COLO829 (cell line): ENCODE results near the gene LHX3.

ENCODE experiments used
- DNase-seq: peaks from one replicate; pipeline ENCODE4 v3.0.0; 2012; ENCODE audit warnings: low spot score

The LHX3 gene

DNA sequence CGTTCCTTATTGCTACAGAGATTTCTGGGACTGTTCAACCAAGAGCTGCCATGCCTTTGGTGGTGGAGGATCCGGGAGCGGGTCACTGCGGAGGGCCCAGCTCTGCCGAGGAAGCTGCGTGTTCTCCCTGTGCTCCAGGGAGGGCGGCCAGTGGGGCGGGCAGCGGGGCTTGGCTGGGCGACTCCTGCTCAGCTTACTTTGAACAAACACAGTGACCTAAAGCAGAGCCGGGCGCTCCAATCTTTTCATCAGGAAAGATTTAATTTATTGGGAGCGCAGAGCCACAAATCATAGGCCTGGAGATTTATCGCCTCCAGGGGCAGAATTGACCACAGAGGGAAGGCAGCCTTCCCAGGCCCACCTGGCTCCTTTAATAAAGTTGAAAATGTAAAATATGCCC lies 27.7 kb downstream of the LHX3 start:
- no peak for DNase-seq

GRCh38 chr9:136175616-136176197 lies 29.2 kb downstream of the LHX3 start:
- DNase-seq = no peak

- DNase-seq = no peak
Measured at GRCh38 chr9:136174779-136175615, 29.9 kb downstream of the LHX3 start.

DNA sequence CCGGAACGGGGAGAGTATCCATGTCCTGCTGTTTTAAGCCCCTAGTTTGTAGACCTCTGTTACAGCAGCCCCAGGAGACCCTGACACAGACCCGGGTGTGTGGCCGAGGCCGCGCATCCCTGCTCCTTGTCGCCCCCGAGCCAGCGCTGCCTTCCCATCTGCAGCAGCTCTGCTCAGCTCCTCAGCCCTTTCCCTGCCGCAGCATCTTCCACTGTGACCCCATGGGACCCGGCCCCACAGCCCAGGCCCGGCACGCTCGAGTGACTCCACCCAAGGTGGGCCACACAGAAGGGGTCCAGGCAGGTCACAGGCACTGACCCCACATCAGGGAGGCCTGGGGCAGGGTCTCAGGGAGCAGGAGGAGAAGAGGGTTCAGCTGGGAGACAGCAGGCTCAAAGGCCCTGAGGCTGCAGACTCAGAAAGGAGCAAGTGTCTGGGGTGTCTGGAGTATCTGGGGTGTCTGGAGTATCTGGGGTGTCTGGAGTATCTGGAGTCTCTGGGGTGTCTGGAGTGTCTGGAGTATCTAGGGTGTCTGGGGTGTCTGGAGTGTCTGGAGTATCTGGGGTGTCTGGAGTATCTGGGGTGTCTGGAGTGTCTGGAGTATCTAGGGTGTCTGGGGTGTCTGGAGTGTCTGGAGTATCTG lies 31.2 kb downstream of the LHX3 start:
- DNase-seq = no peak

DNA sequence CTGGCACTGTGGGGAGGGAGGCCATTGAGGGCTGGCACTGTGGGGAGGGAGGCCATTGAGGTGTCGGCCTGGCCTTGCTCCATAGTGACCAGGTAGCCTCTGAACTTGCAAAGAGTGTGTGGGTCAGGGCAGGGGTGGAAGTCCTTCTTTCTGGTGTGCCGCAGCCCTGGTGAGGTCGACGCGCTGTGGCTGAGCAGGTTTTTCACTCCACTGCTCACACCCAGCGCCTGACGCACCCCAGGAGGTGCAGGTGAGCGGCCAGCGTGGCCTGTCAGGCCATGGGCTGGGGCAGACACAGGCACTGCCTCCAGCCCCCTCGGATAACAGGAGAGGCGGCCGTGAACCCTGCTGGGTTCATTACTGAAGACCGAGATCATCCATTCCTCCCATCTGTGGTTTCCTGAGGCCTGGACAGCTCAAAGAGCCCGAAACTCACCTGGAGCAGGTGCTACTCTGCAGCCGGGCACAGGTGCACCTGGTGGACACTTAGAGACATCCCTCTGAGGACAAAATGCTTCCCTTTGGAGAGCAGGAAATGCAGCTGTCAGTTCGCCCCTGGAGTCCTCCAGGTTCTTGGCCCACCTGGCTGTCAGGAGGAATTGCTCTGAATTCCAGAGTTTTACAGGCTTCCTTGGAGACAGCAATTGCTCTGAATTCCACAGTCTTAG lies 32.4 kb downstream of the LHX3 start:
- DNase-seq = no peak

DNA sequence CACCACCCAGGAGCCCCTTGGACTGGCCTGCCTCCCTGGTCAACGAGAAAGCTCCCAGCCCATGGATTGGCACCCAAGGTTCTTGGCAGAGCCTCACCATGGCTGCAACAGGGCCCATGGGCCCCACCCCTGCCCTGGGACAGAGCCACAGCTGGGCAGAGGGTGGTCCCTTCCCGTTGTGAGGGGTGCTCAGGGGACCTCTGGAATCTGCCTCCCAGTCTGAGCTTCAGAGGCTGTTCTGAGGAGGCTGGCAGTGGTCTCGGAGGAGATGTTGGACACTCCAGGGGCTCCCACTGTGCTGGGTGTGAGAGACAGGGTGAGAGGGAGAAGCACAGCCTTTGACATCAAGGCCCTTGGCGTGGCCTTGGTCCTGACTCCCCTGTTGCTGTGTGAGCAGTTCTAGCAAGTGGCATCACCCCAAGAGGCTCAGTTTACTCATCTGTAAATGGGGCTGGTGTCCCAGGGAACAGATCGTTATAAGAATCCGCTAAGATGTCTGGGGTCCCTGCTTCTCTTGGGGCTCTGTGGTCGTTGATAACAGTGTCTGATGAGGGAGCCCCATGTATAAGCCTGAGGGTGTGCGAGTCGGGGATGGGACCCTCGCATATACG lies 33.0 kb downstream of the LHX3 start:
- DNase-seq = no peak

DNA sequence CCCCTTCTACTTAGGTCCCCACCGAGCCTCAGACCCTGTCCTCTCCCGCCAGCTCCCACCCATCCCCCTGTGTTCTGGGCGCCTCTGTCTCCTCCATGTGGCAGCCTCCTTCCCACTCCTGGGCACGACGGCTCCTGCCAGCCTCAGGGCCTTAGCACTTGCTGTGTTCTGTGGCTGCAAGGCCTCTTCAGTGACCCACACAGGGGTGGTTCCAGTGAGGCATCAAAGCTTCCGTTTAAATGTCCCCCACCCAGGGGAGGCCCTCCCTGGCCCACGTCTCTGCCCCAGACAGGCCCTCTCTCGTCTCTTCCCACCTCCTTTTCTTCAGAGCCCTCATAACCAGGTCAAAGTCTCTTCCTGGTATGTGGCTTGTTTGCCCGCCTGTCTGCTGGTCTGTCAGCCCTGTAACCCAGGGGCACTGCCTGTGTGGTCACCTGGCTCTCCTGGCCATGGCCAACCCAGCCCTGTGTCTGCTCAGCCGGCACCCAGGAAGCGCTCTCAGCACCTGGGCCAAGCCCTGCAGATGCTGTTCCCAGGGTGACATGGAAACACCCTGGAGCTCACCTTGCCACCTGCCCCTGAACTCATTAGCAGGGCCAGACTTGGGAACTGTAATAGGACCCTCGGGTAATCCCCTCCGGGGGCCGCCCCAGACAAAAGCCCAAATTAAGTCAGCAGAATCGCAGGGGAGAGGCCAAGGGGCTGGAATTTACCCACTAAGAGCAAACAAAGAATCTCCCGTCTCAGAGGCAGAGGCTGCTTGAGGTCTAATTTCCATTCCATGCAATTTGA lies 33.7 kb downstream of the LHX3 start:
- DNase-seq = no peak

GRCh38 chr9:136170006-136170901 lies 34.7 kb downstream of the LHX3 start:
- no peak for DNase-seq

DNA sequence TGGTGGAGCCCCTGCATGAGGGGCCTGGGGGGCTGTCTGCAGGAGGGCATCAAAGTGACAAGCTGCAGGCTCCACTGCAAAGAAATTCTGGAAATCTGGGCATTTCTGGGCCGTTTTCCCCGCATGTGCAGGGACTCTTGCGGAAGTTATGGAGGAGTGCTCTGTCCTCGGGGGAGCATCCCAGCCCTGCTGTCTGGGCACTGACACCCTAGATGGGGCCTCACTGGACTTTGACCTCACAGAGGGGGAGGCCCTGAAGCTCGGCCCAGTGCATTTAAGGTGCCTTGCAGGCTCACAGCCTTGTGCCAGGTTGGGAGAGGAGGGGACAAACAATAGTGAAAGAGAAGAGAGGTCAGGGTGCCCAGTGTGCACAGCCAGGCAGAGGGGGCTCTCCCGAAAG lies 35.4 kb downstream of the LHX3 start:
- DNase-seq = no peak

DNA sequence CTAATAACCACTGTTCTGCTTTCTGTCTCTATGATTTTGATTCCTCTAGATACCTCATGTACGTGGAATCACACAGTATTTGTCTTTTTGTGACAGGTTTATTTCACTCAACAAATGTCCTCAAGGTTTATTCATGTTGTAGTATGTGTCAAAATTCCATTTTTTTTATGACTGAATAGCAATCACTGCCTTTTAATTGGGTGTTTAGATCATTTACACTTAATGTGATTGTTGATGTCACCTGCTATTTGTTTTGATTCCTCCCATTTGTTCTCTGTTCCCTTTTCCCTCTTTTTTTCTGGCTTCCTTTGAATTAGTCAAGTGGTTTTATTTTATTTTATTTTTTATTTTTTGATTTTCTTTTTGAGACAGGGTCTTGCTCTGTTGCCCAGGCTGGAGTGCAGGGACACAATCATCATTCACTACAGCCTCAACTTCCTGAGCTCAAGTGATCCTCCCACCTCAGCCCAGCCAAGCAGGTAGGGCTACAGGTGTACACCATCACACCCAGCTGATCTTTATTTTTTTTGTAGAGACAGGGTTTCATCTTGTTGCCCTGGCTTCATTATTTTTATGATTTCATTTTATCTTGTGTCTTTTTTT lies 41.6 kb downstream of the LHX3 start:
- DNase-seq = no peak

DNA sequence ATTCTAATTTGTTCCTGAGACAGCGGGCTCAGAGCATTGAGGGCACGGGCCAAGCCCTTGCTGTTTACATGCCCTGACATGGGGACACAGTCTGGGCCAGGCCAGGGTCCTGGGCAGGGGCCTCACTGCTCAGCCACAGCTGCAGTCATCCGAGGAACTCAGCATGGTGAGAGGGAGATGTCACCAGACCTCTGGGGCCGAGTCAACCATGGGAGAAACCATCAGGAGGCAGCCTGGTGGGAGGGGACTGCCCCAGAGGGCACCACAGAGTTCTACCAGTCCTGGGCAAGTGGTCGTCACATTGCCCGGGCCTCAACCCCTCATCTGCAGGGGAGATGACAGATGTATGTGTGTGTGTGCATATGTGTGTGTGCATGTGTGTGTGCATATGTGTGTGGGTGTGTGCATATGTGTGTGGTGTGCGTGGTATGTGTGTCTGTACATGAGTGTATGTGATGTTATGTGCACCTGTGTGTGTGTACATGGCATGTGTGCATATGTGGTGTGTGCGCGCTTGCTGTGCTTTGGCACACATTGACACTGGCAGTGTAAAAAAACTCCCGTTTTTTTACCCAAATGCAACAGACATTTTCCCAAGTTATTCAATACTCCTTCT lies 43.8 kb downstream of the LHX3 start:
- DNase-seq = no peak

- DNase-seq = no peak
Measured at GRCh38 chr9:136160381-136160841, 44.5 kb downstream of the LHX3 start.

DNA sequence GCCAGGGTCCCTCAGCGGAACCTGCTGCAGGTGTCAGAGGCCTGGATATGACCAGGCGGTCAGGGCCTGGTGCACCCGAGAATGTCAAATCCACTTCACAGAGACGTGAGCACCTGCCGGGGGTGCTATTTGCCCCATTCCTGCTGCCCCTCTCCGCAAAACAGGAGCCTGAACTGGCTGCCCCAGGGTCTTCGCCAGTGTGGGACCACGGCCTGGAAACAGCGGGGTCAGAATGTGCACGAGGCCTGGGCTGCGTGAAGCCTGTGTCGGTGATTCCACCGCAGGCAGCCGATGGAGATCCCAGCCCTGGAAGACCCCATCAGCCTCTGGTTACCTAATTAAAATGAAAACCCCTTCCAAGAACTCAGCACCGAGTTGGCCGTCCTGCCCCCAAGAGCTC lies 45.1 kb downstream of the LHX3 start:
- no peak for DNase-seq

GRCh38 chr9:136157477-136158265 lies 47.3 kb downstream of the LHX3 start:
- DNase-seq = no peak

- DNase-seq = no peak
Measured at GRCh38 chr9:136156209-136157120, 48.5 kb downstream of the LHX3 start.

DNA sequence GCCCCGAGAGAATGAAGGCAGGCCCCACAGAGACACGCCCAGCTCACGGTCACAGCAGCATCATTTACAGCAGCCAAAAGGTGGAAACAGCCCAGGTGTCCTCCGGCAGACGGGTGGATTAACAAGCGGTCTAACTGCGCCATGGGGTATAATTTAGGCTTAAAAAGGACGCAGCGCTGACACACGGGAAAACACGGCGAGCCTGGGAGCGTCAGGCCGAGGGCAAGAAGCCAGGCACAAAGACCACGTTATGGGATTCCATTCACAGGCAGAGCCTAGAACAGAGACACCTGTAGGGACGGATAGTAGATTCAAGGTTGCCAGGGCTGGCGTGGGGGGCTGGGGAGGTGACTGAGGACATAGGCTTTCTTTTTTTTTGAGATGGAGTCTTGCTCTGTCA lies 49.4 kb downstream of the LHX3 start:
- no peak for DNase-seq

DNA sequence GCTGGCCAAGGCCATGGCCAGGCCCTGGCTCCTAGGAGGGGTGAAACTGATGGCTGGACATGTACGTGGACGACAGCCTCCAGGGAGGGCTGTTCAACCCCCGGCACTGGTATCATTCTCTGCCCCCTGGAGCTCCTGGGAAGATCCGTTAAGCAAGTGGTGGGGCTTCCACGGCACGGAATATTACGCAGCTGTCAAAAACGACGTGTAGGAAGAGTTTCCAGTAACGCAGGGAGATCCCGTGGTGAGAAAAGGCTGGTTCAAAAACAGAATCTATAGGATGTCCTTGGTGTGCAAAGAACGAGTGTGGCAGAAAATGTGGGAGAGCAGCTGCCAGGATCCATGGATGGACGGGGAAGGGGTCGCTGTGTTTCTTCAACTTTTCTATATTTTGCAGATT lies 50.0 kb downstream of the LHX3 start:
- no peak for DNase-seq
